B cell (primary cell): ENCODE measurements around the gene ISG20L2. TPM values are rescaled to one million over a fixed set of nuclear protein-coding genes. Genes with fewer than 3 reads are reported as not detected.

Source experiments
- ATAC-seq: fragments of 200-7000 bp; cut with Tn5 transposase; one replicate; pipeline ENCODE4 v1.10.0; 2021; ENCODE audit warnings: low read depth, mild to moderate bottlenecking, moderate number of reproducible peaks, moderate library complexity
- CTCF ChIA-PET: fragments of 350-600 bp; sonication (Branson Sonifier 250); formaldehyde crosslinking; loops from one replicate; lab custom pipeline; 2021; ENCODE audit warnings: antibody characterized with exemption, inconsistent platforms; lab: Charles Lee
- POLR2A ChIA-PET: fragments of 350-600 bp; sonication (Branson Sonifier 250); formaldehyde crosslinking; loops from one replicate; lab custom pipeline; 2021; ENCODE audit warnings: antibody characterized with exemption; lab: Charles Lee
- DNase-seq: peaks from one replicate; pipeline ENCODE4 v3.0.0; 2013
- H2AFZ ChIP-seq: 2 replicates; pipeline ENCODE4 v1.6.1; 2012; ENCODE audit warnings: mild to moderate bottlenecking, low read depth, low read length; ENCODE audit not compliant: insufficient read depth, poor library complexity, severe bottlenecking
- H3K27ac ChIP-seq, 2 donors: 1 replicate in 1 of 2; 2 replicates in 1 of 2; pipeline ENCODE4 v1.5.1; 2012 to 2013; ENCODE audit warnings: low read length in 2 of 2, mild to moderate bottlenecking in 2 of 2, moderate library complexity in 1 of 2
- H3K27me3 ChIP-seq, 4 experiments: fragments of 200-600 bp in 1 of 4; sonication (generic) in 1 of 4; replicated peaks in 1 of 4; 1 replicate in 2 of 4; 2 replicates in 2 of 4; pipeline versions ENCODE4 v1.6.1 to v1.7.0; 2013 to 2016; ENCODE audit warnings: low read length in 3 of 4, mild to moderate bottlenecking in 2 of 4, mixed read lengths in 1 of 4, moderate library complexity in 1 of 4; ENCODE audit not compliant: insufficient read depth in 4 of 4, control insufficient read depth in 3 of 4; ENCODE audit errors: control extremely low read depth in 1 of 4
- H3K36me3 ChIP-seq, 2 experiments: replicated peaks in 1 of 2; 1 replicate in 1 of 2; 2 replicates in 1 of 2; pipeline versions ENCODE4 v1.6.1 to v1.7.1; 2013; ENCODE audit warnings: low read length in 1 of 2; ENCODE audit not compliant: insufficient read depth in 2 of 2, control insufficient read depth in 1 of 2; ENCODE audit errors: control extremely low read depth in 1 of 2, extremely low read depth in 1 of 2
- H3K4me1 ChIP-seq, 2 donors: fragments of 200-600 bp in 1 of 2; sonication (generic) in 1 of 2; 1 replicate in 1 of 2; 2 replicates in 1 of 2; pipeline versions ENCODE4 v1.5.1 to v1.6.1; 2013 to 2017; ENCODE audit warnings: low read length in 2 of 2; ENCODE audit not compliant: control insufficient read depth in 2 of 2, insufficient read depth in 2 of 2
- H3K4me2 ChIP-seq: replicated peaks from 2 replicates; pipeline ENCODE3; 2012; ENCODE audit warnings: mild to moderate bottlenecking, low read depth, low read length; ENCODE audit not compliant: poor library complexity, severe bottlenecking
- H3K4me3 ChIP-seq, 5 experiments: fragments of 200-600 bp in 1 of 5; sonication (generic) in 1 of 5; 1 replicate in 3 of 5; 2 replicates in 2 of 5; pipeline versions ENCODE4 v1.5.1 to v1.7.0; 2011 to 2016; ENCODE audit warnings: low read length in 4 of 5, mild to moderate bottlenecking in 4 of 5, low read depth in 2 of 5, control low read depth in 1 of 5, moderate library complexity in 1 of 5; ENCODE audit not compliant: insufficient read depth in 1 of 5; ENCODE audit errors: control extremely low read depth in 1 of 5, extremely low read depth in 1 of 5
- H3K79me2 ChIP-seq: fragments of 200-600 bp; sonication (generic); one replicate; pipeline ENCODE4 v1.6.0; 2016; ENCODE audit warnings: low read length; ENCODE audit not compliant: control insufficient read depth, insufficient read depth
- H3K9ac ChIP-seq: fragments of 200-600 bp; sonication (generic); 2 replicates; pipeline ENCODE4 v1.6.1; 2017; ENCODE audit warnings: mild to moderate bottlenecking, low read length, moderate library complexity
- H3K9me3 ChIP-seq, 3 donors: one replicate each; pipeline versions ENCODE4 v1.6.1 to v1.7.1; 2013; ENCODE audit warnings: low read length in 2 of 3; ENCODE audit not compliant: control insufficient read depth in 2 of 3, insufficient read depth in 1 of 3; ENCODE audit errors: control extremely low read depth in 1 of 3
- H4K20me1 ChIP-seq: 2 replicates; pipeline ENCODE4 v1.6.0; 2012; ENCODE audit warnings: mild to moderate bottlenecking, low read length; ENCODE audit not compliant: insufficient read depth, control insufficient read depth, poor library complexity, severe bottlenecking
- H3K27ac Mint-ChIP-seq: one replicate; pipeline ENCODE4 v1.8.0; 2021; ENCODE audit warnings: mixed read lengths
- H3K27me3 Mint-ChIP-seq: one replicate; pipeline ENCODE4 v1.8.0; 2021; ENCODE audit warnings: mixed read lengths
- H3K4me1 Mint-ChIP-seq: one replicate; pipeline ENCODE4 v1.8.0; 2021; ENCODE audit warnings: mixed read lengths
- H3K4me3 Mint-ChIP-seq: one replicate; pipeline ENCODE4 v1.8.0; 2021; ENCODE audit warnings: mixed read lengths
- H3K9me3 Mint-ChIP-seq: one replicate; pipeline ENCODE4 v1.8.0; 2022; ENCODE audit warnings: mixed read lengths; ENCODE audit not compliant: insufficient read depth
- CTCF ChIP-seq: fragments of 200-600 bp; IDR thresholded peaks from one replicate; pipeline ENCODE4 v1.8.0; 2022; ENCODE audit warnings: antibody characterized with exemption, mild to moderate bottlenecking
- EZH2 ChIP-seq: IDR thresholded peaks from 2 replicates; pipeline ENCODE4 v1.6.1; 2012; ENCODE audit warnings: borderline replicate concordance, low read depth, mild to moderate bottlenecking, moderate library complexity, low read length; ENCODE audit not compliant: insufficient read depth, poor library complexity, severe bottlenecking
- WGBS: methylation state at CpG from one replicate; pipeline ENCODE4 v1.1.5; 2013; ENCODE audit warnings: missing lambda C conversion rate; ENCODE audit not compliant: insufficient coverage; 5-methylcytosine and 5-hydroxymethylcytosine counted together
- intact Hi-C: fragments of 100-400 bp; cut with micrococcal nuclease; formaldehyde crosslinking; loops from one replicate; pipeline ENCODE4 v1.10.0; 2022
- polyA plus RNA-seq: library from polyadenylated mRNA; depleted of rRNA; stranded (reverse); fragments of >200 nt; gene quantifications from 2 replicates; pipeline ENCODE4 v1.2.3, GENCODE V29; 2012
- total RNA-seq, 2 donors: library from RNA; stranded (reverse); fragments of 120-200 nt in 1 of 2; gene quantifications; 1 replicate in 1 of 2; 2 replicates in 1 of 2; pipeline versions ENCODE4 v1.2.3 to v1.2.4, GENCODE V29; 2013 to 2022

ISG20L2 gene
- total and polyA plus RNA-seq, 2 donors (not counting 1 experiment from before 2014, with no cell fraction given) = 30.1 to 51.7 TPM

GRCh38 chr1:156740237-156740740 is 11.7 kb upstream of the ISG20L2 start:
- Histone ChIP-seq H2AFZ (peak overlapping the region; percentile 82), H3K4me1 (peaks cover 15 to 20% of the 10 kb centered on the region in 2 donors), H3K79me2 (peaks cover 18% of the 10 kb centered on the region), H3K4me3 (peak overlapping the region; percentile 45 to 85 (median 71)), H3K9ac (peak overlapping the region; percentile 75), H3K4me2 (peak overlapping the region; percentile 84), H3K9me3 (no peaks in the 10 kb centered on the region), H3K27ac (peak overlapping the region; percentile 77 to 95), H3K27me3 (no peaks in the 10 kb centered on the region), H3K36me3 (peaks cover 0 to 50% of the 10 kb centered on the region in 2 experiments), H4K20me1 (no peaks in the 10 kb centered on the region)
- Mint-ChIP-seq H3K27me3 (no peaks in the 10 kb centered on the region), H3K9me3 (peaks cover 2% of the 10 kb centered on the region), H3K4me1 (peaks cover 30% of the 10 kb centered on the region), H3K4me3 (peak overlapping the region; percentile 96), H3K27ac (peak overlapping the region; percentile 98)
- TF ChIP-seq EZH2 = no peak
- TF ChIP-seq CTCF = no peak
- 27% methylated on average over 4 of the region's 7 CpGs for WGBS
- no peak for ATAC-seq
- CTCF ChIA-PET = interaction anchor here (1.2 to 5.1 kb wide), 6 partner anchors 12 to 114 kb away, joined by 3 to 43 read pairs (median 5); partner anchors contain the start of genes ISG20L2, METTL25B and PRCC
- intact Hi-C loops = no loop called here
- no peak for DNase-seq
- POLR2A ChIA-PET = interaction anchor here (1.1 to 2.8 kb wide), 3 partner anchors 11 to 27 kb away, joined by 21 to 43 read pairs (median 39); partner anchors contain the start of genes HDGF, ISG20L2, METTL25B and PRCC

- Histone ChIP-seq H3K36me3 (peaks cover 0 to 45% of the 10 kb centered on the region in 2 experiments), H4K20me1 (no peaks in the 10 kb centered on the region), H2AFZ (no peak overlapping the region), H3K27ac (no peak overlapping the region), H3K4me2 (no peak overlapping the region), H3K9me3 (no peaks in the 10 kb centered on the region), H3K9ac (no peak overlapping the region), H3K4me3 (no peak overlapping the region), H3K4me1 (peaks cover 15 to 20% of the 10 kb centered on the region in 2 donors), H3K79me2 (peaks cover 18% of the 10 kb centered on the region), H3K27me3 (no peaks in the 10 kb centered on the region)
- intact Hi-C loops = no loop called here
- CTCF ChIA-PET = interaction anchor here (1.0 to 1.3 kb wide), 5 partner anchors 9 to 49 kb away, joined by 3 to 5 read pairs (median 4); partner anchors contain the start of genes ISG20L2, METTL25B and PRCC
- ATAC-seq (no peak), DNase-seq (no peak)
- Mint-ChIP-seq H3K4me3 (peak overlapping the region; percentile 46), H3K27ac (peak overlapping the region; percentile 12), H3K9me3 (peaks cover 2% of the 10 kb centered on the region), H3K27me3 (no peaks in the 10 kb centered on the region), H3K4me1 (peaks cover 28% of the 10 kb centered on the region)
- POLR2A ChIA-PET = no interaction called here
- no peak for TF ChIP-seq CTCF
- TF ChIP-seq EZH2 = no peak
- WGBS = no CpG with 5 or more reads among the region's 2 CpGs
Measured at GRCh38 chr1:156738916-156739315, 10.3 kb upstream of the ISG20L2 start.
